DMS114 treated with DMSO at 0.1 percent for 48 hours (cell line): ENCODE results near the gene CD93.

Experiments
- DNase-seq: peaks from one replicate; lab custom pipeline; 2025; ENCODE audit not compliant: unreplicated experiment; lab: John Stamatoyannopoulos, UW

CD93 gene

DNA sequence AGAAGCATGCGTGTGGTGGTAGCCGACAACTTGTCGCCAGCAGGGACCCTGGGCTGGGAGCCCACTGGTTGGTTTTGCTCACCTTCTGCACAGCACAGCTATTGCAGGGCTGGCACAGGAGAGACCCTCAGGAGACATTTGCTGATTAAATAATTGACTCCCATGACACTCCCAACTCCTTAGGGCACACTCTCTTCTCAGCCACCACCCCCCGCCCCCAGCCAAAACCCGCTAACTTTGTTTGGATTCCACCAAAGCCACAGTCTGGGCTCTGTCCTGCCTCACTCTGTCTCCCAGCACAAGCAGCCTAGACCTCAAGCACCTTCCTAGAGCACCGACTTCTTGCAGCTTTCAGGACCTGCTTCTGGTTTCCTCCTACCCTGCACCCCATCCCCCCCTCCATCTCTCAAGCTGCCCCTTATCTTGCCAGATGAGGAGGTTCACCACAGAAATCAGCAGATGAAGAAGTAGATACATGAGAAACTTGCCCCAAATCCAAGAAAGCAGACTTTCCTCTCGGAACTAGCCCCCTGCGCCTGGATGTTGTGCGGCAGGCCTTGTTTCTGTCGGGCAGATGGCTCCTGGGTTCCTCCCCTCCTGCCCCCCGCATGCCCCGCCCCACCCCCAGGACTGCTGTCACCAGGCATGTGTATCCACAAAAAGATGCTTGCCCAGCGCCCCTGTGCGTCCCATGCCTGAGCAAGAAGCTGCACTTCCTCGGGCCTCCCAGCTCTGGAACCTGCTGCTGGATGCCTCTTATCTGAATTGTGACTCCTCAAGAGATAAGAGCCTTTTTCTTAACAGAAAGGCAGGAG, 35.0 kb upstream of the CD93 start:
- DNase-seq, result no peak

DNA sequence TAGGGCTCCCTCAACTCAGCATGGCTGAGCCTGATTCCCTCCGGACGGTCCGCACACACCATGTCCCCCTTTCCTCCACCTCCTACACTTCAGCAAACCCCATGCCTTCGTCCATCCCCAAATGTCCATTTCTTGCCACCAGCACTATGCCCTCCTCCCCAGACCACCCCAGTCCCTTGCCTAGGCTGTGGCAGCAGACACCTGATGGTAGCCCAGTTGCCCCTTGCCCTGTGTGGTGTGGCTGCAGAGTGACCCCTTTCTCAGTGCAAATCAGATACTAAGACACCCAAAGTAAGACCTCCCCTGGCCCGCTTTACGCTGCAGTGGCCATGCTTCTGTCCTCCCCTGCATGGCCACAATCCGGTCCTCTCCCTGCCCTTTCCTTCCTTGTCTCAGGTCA, 34.1 kb upstream of the CD93 start:
- DNase-seq, result no peak

DNA sequence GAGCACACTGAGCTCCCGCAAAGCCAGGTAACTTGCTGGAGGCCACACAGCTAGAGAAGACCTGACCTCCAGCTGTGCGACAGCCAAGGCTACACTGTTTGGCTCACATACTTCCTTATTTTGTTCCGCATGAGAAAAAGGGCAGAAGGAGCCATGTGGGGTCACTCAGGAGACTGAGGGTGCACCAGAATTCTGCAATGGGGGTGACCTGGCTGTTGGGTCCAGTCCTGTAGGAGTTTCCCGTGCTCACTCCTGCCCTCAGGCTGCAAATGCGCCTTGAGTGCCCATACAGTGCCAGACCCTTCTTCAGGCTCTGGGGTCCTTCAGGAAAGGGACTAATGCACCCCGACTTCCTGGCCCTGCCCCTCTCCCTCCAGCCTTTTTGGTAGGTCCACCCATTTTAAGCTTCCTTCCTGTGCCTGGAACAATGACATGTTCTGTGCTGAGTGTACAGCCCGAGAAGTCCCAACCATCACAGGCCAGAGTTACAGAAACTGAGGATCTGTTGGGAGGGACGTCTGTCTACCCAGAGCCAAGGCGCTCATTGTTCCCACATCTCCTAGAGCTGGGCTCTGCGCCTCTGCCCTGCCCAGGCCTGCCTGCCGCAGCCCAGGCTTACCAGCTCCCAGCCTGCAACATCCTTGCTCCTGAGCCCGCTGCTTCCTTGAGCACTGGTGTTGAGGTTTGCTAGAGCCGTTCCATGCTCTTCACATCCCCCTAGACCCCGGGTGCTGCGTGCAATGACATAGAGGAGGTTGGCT, 33.5 kb upstream of the CD93 start:
- no peak for DNase-seq

DNA sequence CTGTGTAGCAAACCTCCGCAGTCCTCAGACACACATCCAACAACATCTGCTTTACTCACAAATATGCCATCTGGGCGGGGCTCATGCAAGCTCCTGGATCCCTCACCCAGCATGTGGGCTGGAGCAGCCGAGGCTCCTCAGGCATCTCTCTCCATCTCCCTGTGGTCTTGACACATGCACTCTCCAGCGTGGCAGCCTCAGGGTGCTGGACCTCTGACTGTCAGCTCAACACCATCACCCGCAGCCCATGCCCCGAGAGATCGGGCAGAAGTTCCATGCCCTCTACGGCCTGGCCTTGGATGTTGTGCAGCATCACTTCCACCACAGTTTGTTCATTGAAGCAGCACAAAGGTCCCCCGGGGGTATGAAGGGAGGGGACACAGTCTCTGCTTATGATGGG, 32.6 kb upstream of the CD93 start:
- DNase-seq, result no peak

DNA sequence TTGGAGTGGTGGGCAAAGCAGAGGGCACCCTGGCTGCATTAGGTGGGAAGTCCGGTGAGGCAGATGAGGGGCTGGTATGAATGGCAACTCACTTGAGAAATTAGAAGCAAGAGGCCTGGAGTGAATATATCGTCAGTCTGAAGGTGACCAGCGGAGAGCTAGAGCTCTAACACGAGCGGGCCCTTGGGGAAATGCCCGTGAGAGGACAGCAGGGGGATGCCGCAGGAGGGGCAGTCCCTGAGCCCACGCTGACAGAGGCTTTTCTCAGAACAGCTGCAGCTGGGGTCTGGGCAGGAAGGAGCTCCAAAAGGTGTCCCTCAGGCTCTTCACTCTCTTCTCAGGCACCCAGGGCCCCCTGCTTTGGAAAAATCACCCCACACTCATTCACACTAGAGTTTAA, 32.0 kb upstream of the CD93 start:
- DNase-seq, result no peak

DNA sequence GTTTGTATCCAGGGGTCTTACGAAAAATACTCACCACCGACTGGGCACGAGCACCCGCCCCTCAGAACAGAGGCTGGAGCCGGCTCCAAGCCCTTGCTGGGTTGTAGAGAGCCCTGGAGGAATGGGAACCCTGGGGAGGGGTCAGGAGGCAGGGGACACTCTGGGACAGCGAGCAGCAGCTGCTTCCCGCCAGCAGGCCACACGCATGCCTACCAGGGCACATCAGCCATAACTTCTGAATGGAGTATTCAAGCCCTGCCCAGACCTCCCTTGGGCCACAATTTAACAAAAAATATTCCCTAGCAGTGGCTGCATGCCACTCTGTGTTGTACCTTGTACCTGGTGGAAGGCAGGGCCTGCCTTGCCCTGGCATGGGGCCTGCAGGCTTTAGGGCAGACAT, 31.6 kb upstream of the CD93 start:
- no peak for DNase-seq

DNA sequence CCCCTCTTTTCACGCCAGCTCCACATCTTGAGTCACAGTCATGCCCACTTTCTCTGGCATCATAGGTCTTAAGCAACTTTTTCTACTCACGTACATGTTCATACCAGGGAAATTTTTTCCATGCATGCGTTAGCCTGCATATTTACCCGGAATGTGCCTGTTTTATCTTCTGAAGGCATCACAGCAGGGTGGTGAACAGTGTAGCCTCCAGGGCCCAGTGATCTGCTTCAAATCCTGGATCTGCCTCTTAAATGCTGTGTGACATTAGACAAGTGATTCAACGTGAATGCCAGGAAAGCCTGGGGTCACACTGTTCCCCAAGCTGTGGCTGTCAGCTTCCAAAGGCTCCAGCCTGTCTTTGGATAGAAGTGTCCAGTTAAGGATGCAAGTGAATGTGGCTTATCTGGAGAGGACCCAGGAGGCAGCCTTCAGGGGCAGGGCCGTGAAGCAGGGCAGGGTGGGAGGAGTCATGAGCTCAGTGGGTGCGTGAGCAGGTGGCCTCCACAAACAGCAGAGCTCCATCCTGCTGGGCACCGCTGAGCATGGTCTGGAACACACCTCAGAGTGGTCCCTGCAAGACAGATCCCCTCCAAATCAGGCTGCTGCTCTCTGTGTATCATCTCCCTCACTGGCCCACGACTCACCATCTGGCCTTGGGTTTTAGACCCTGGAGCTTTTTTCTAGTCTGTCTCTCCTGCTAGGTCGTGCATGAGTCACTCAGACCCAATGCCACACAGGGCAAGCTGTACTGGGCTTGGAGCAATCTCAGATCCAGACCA, 30.4 kb upstream of the CD93 start:
- DNase-seq, result no peak

DNA sequence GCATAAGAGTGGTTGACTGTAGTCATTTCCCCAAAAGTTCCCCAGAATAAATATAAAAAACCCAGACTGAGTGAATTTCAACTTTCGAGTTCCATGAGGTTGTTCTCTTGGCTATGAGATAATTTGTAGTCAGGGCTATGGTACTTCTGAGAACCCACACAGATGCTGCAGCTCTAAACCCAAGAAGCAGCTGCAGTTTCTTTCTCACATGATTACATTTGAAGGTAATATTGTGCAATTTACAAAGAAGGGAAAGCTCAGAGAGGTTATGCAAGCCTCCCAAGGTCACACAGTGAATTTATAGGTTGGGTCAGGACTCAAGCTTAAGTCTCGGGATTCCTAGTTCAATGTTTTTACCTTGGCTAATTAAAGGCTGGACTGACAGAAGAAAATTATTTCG, 29.7 kb upstream of the CD93 start:
- no peak for DNase-seq

DNA sequence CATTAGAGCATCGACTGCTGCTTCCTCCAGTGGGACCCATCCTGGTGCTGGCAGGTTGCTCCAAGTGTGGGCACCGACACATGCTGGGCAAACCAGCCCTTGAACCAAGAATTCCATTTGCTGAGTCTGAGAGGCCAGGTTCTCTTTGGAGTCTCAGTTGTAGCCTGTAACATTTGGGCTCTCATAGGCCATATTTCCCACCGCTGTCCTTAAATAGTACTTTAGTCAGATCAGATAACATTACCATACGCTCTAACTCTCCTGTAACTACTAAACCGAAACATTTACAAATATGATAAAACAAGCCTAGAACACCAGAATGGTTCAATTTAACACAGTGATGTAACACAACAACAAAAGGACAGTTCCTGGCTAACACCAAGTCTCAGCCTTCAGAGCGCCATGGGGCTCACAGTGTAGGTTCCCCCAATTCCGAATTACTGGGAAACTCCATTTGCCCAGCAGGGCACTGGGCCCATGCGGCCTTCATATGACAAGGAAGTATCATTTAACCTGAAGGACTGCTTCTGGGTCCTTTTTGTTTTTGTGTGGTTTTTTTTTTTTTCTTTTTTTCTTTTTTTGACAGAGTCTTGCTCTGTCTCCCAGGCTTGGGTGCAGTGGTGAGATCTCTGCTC, 28.4 kb upstream of the CD93 start:
- no peak for DNase-seq

DNA sequence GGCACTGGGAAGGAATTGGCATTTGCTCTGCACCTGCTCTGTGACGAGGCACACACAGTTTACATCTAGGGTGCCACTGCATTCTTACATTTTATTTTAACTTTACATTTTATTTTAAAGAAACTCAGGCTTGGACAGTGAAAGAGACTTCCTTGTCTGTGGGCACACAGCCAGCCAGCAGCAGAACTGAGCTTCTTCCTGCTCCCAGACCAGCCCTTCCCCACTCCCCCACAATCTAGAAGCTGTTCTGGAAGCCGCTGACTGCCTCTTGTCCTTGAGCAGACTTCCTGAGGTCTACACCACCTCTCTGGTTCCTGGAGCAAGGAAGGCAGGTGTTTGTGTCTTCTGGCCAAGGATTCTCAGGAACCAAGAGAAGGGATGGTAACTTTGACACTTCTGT, 27.9 kb upstream of the CD93 start:
- DNase-seq, result no peak

DNA sequence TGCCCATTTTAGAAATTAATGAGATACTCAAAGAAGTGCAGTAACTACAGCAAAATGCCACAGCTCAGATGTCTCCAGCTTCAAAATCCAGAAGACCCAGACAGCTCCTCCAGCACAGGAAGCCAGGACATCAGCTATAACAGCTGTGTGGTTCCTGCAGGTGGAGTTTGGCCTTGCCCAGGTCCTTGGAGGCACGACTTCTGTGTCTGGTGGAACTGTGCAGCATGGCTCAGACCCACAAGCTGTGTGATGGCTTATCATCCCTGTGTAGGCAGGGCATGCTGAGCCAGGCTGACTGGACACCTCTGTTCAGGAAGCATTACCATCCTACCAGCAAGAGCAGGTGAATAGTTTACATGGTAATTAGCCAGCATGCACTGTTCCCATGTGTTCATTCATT, 26.5 kb upstream of the CD93 start:
- no peak for DNase-seq

DNA sequence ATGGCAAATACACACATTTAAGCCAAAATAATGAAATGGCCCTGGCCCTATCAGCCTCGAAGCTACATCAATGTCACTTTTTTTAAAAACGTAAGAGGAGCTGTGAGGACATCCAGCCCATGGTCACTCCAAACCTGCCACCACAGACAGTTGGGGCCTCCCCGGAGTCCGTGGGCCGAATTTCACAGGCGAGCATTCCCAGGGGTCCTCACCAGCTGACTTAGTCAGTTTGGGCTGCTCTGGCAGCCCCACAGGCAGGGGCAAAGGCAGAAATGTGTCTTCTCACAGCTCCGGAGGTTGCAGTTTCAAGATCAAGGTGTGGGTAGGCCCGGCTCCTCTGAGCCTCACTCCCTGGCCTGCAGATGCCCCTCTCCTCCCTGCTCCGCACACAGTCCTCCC, 25.8 kb upstream of the CD93 start:
- DNase-seq, result no peak

DNA sequence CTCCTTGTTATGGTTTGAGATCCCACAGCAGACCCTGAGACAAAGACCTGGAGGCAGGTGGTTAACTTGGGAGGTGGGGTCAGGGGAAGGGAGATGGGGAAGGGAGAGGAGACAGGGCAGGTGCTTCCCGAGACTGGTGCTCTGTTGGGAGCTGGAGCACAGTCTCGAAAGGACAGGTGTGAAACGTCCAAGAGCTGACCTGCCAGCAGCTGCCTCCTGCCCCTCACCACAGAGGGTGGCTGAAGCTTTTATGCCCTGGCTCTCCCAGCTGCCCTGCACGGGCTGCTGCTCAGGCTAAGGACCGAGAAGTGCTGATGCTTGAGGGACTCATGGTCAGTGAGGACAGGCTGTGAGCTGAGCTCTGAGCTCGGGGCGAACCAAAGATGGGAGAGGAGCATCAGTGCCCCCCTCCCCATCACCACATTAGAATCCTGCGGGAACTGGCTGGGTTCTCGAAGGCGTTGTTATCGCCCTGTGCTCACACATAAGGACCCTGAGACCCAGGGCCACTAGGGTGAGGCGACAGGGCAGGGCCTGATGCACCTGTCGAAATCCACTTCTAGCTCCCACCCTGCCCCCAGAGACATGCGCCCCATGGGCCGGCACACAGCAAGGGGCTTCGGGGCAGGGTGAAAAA, 25.3 kb upstream of the CD93 start:
- DNase-seq, result no peak

DNA sequence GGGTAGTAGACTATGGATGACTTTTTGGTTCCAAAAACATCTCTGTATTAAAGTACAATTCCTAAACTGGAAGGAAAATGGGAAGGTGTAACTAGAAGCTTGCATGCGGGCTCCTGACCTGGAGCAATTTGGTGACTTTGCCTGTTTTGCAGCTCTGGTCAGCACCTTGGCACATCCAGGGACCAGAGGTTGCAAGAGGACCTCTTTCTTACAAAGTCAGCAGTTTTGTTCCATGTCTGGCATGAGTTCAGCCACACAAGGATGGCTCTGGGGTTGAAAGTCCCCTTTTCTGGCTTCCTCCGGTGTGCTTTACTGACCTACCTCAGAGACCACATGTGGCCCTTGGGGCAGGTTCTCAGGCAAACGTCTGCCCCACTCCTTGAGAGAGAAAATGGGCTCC, 22.7 kb upstream of the CD93 start:
- DNase-seq, result no peak

DNA sequence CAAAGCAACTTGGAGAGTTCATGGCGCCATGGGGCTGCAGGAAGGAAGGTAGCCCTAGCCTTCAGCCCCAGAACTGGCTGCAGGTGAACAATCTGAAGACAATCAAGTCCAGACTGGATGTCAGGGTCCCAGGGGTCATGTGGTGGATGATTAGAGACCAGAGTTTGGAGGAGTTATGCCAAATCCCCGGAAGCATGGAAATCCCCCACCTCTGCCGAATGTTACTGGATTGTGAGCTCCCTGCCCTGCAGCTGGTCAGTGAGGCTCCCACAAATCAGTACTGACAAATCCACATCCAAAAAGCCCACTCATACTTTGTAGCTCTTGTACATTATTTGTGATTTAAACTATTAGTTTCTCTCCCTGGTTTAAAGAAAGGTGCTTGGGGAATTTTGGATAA, 21.3 kb upstream of the CD93 start:
- no peak for DNase-seq

DNA sequence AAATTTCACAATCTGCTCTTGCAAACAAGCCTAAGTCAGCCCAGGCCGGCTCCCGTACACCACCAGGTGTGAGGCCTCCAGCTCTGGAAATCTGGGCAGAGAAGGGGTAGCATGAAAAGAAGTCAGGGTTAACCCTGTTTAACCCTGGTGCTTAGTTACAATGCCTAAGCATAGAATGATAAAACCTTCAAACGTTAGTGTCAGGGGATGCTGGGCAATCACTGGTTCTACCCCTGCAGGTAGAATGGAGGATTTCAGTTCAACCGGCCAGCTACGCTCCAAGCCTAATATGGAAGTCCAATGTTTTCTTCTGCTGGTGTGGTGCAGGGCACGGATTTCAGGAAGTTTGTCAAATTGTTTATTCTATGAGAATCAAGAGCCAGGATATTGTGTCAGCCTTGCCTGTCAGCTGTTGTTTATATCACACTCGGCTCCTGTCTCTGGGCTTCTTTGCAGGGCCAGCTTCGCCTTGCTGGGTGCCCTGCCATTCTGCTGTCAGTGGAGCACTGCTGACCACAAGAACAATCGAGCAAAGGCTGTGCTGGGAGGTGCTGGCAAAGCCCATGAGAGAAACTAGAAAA, 20.2 kb upstream of the CD93 start:
- no peak for DNase-seq

DNA sequence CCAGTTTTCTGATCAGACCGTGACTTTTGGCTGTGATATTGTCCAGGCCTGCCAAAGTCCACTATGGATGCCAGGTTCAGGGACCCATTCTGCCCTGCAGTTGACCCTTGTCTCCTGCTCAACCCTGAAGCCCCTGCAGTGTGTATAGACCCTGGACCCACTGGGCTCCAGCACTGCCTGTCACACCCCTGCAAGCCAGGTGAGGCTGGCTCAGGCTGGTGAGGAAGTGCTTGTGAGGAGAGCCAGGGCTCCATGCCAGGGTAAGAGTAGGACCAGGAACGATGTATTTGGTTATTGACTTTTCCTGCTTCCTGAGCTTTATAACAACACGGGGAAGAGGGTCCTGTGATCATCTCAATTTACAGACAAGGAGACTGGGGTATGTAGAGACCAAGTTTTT, 19.1 kb upstream of the CD93 start:
- no peak for DNase-seq

DNA sequence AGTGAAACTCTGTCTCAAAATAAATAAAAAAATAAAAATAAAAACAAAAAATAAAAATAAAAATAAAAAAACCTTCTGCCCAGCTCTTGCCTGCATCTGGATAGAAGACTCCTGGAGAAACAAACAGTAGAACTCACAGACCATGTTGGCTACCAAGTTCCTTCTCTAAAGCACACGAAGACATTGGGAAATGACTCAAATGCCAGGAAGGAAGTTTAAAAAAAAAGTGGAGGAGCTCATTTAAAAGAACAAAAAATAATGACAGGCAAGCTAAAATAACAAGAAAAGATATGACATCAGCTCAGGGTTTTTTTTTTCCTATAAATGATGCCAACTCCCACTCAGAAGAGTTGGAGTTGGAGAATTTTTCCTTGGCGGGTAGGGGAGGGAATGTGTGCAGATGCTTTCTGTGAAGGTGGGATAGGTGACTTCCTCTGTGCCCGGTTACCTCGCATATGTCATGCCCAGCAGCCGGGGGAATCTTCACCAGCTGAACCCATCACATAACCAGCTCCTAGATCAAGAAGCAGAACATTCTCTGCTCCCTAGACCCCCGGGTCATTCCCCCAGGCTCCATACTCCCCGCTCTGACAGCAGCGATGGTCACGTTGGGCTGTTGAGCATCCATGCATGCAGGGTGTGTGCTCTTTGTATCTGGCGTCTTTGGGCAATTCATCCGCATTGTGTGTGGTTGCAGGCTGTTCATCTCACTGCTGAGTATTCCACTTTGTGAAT, 17.3 kb upstream of the CD93 start:
- DNase-seq, result no peak

DNA sequence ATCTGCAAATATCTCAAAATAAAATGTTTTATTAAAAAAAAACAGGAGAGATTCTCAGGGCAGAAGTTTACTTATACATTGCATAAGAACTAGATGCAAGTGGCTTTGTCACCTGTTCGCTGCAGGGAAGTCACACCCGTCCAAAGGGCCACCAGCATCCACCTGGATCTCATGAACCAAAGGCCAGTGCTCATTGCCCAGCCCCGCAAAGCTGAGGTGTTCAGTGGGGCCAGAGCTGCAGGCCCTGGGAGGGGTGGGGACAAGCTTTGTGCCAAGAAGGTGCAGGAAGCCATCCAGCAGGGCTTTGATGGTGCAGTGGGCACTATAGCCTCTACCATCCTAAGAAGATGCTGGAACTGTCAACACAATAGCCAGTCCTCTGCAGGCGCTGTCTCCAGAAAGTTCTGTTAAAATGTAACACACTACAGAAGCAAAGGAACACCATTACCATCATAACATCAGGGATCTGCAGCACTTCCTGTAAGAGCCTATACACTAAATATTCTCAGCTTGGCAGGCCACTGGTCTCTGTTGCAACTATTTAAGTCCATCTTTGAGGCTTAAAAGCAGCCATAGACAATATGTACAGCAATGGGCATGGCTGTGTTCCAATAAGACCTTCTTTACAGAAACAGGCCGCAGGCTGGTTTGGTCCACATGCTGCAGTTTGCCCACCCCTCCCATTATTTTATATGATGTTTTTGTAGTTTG, 15.7 kb upstream of the CD93 start:
- DNase-seq, result no peak
